ENCODE data around the gene PRKG1.

PRKG1 gene

DNA sequence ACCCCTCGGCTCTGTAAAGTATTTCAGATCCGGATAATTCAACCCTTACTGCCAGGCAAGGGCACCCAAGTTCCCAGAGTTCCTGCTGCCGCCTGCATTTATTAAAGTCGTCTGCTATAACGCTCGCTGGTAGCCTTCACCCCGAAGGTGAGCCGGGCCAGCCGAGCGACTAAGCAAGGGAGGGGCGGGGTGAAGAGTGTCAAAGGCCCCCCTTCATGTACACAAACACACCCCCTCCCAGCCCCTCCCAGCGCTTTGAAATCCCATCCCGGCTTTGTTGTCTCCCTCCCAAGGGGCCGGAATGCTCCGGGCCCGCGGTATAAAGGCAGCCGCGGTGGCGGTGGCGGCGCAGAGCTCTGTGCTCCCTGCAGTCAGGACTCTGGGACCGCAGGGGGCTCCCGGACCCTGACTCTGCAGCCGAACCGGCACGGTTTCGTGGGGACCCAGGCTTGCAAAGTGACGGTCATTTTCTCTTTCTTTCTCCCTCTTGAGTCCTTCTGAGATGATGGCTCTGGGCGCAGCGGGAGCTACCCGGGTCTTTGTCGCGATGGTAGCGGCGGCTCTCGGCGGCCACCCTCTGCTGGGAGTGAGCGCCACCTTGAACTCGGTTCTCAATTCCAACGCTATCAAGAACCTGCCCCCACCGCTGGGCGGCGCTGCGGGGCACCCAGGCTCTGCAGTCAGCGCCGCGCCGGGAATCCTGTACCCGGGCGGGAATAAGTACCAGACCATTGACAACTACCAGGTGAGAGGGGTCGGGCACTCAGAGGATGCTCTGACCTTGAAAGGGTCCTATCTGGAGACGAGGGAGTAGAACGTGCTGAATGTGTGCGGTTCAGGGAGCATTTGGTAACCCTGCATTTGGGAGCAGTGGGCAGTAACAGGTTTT lies 1239.9 kb downstream of the PRKG1 start, which contains the start of gene DKK1:
Gene DKK1, plus strand, starts transcription at position 349 of the 889 bp plus-strand sequence. Its CDS starts 154 bp downstream, at position 503.
- DNase-seq: no peak

DNA sequence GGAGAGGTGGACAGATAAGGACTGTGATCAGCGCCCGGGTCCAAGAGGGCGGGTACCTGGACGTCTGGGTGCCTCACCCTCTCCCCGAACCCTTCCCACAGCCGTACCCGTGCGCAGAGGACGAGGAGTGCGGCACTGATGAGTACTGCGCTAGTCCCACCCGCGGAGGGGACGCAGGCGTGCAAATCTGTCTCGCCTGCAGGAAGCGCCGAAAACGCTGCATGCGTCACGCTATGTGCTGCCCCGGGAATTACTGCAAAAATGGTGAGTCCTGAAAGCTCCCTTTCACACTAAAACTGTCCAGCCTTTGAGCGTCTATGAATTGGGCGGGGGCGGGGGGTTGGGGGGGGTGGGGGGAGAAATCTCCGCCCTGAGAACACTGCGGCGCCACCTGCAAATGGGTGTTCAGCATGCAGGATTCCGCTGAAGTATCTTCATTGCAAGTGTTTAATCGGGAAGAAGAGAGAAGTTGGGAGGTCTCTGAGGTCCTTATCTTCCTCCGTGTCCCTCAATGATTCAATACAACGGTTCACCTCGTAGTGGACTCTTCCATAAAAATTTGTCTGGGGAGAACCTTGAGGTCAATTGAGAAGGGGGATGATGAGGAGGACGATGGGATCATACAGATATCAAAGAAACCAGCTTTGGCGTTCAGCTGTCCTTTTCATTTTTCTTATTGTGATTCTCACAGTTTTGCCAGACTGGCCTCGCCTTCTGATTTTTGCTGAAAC lies 1240.7 kb downstream of the PRKG1 start:
- no peak for DNase-seq

- no peak for DNase-seq
These were observed 1241.7 kb downstream of the PRKG1 start for GRCh38 chr10:52316001-52316400.

GRCh38 chr10:52316500-52316899 lies 1242.2 kb downstream of the PRKG1 start:
- no peak for DNase-seq

GRCh38 chr10:52318136-52318701 lies 1243.9 kb downstream of the PRKG1 start:
- no peak for DNase-seq

DNA sequence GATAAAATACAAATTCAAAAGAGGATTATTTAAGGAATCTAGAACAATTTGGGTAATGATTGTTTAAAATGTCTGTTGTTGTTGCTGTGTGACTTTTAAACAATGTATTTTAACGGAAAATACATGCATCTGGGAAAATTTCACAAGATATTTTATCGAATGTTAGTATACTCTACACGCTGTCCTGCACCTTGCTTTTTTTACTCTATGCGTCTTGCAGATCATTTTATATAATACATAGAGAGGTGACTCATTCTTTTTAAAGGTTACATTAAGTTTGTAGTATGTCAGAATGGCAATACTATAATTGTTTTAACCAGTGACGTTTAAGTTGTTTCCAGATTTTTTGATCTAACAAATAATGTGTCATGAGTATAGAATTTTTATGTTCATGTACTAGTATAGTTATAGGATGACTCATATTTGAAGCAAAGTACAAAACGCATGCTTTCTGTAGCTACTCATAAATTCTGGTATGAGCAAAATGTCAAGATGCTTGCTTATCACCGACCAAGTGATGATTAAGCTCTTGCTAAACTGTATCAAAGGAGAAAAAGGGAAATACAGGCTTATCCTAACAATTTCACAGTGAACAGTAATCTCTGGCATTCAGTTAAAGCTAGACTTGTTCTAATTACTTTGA lies 1244.7 kb downstream of the PRKG1 start:
- DNase-seq: no peak

DNA sequence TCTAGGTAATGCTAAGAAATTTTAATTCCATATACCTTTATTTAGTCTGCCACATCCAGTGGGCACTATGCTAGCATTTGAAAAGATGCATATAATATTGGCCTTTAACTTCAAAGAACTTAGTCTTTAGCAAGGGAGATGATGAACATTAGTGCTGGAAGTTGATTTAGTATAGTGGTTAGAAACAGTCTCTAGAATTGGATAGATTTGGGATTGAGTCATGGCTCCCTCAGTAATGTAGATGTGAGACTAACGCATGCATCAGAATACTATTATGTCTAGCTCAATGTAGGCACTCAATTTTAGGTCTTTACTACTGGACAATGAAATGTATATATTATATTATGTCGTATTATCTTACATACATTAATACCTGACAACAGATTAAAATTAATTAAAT lies 1245.6 kb downstream of the PRKG1 start:
- no peak for DNase-seq

DNA sequence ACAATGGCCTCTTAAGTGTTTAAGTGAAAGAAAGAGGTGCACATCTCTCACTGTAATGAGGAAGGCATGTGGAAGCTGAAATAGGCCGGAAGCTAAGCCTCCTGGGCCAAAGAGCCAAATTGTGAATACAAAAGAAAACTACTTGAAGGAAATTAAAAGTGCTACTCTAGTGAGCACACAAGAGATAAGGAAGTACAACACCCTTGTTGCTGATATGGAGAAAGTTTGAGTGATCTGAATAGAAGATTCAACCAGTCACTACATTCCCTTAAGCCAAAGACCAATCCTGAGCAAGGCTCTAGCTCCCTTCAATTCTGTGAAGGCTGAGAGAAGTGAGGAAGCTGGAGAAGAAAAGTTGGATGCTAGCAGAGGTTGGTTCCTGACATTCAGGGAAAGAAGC lies 1248.0 kb downstream of the PRKG1 start:
- DNase-seq: no peak

DNA sequence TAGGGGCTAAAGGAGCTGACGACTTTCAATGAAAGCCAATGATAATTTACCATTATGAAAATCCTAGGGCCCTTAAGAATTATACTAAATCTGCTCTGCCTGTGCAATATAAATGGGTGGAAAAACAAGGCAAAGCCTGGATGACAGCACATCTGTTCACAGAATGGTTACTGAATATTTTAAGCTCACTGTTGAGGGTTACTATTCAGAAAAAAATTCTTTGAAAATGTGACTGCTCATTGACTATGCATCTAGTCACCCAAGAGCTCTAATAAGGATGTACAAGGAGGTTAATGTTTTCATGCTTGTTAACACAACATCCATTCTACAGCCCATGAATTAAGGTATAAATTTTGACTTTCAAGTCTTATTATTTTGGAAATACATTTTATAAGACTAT lies 1248.6 kb downstream of the PRKG1 start:
- DNase-seq: no peak

DNA sequence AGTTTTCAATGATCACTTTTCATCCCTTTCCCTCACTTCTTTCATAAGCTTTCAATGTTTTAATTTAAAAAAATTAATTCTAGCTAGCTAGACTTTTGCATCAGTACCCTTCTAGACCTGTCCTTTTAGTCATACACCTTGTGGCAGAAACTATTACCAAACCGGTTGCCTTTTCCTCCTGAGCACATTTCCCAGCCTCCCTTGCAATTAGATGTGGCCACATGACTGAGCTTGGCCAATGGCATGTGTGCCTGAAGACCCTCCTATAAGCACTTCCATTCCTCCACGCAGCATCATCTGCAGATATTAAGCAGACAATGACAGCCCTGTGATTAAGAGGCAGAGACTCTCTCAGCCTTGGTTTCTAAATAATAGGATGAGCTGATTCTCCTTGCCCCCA lies 1252.1 kb downstream of the PRKG1 start:
- DNase-seq: no peak

DNA sequence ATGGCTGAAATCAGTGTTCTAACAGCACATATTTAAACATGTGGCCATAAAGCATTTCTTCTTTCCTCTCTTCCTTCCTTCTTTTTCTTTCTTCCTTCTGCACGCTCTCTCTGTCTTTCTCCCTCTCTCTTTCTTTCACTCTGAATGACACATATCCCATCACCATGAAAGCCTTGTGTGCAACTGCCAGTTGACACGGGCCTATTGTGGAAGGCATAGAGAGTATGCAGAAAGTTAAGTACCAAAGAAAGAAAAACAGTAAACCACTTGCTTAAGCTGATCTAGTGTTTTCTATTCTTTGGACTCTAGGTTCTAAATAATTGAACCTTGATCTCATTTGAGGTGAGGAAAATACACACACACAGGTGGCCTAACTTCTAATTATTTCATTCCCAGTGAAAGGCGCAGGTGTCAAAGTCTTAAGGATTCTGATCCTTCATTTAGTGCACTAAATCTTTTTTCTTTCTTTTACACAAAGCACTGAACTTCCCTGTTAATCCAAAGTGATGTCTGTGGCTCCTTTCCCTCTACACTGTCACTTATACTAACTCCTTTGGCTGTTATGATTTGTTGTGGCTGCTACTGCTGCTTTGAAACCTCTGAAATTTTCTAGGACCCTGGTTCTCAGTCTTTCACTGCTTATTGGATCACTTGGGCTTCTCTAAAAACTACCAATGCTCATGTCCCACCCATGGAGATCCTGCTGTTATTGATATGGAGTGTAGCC lies 1257.5 kb downstream of the PRKG1 start:
- no peak for DNase-seq

DNA sequence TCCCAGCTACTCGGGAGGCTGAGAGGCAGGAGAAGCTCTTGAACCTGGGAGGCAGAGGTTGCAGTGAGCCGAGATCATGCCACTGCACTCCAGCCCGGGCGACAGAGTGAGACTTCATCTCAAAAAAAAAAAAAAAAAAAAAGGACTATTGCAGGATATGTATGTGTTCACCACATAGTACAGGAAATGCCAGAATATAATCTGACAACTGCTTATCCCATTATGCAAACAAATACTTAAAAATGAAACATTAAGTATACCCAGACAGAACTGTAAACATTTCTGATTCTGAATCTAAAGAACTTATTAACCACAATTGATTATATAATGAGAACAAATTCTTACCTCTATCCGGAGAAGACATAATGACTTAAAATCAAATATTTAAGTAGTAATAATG lies 1258.5 kb downstream of the PRKG1 start:
- DNase-seq: no peak

GRCh38 chr10:52334595-52334994 lies 1260.3 kb downstream of the PRKG1 start:
- no peak for DNase-seq

- no peak for DNase-seq
These were observed 1261.4 kb downstream of the PRKG1 start for GRCh38 chr10:52335665-52336064.

GRCh38 chr10:52337225-52337624 lies 1262.9 kb downstream of the PRKG1 start:
- DNase-seq: no peak

DNA sequence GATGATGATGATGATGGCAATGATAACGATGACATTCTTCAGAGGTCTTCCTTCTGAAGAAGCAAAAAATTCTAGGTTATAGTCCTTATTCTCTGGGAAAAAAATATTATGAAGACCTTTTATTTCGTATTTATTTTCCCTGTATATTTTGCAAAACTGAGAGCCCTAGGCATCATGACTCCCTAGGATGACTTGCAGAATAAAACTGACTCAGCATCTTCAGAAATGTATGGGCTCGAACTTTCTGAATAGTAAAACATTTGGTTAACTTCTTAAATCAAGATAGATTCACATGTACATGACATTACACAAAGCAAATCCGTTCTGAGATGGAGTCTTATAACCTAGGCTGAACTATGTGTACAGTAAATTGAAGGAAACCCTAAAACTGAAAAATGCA lies 1269.2 kb downstream of the PRKG1 start:
- no peak for DNase-seq

GRCh38 chr10:52346394-52347326 lies 1272.4 kb downstream of the PRKG1 start:
- DNase-seq: no peak

GRCh38 chr10:52347327-52347667 lies 1273.0 kb downstream of the PRKG1 start:
- no peak for DNase-seq

Measured in NCI-H1436 treated with DMSO at 0.1 percent for 48 hours (cell line).